ENCODE data around the gene ASCC3.

GRCh38 chr6:100808638-100809275 lies 72.4 kb downstream of the ASCC3 start:
- TF ChIP-seq POLR2A (IDR thresholded peaks at IDR 0.05; ENCODE audit: borderline replicate concordance, extremely low read depth, insufficient read depth, insufficient read length), result no peak
- TF ChIP-seq RAD21 (IDR thresholded peaks at IDR 0.05; ENCODE audit: low read depth), result no peak
- no peak for TF ChIP-seq SIN3A (IDR thresholded peaks at IDR 0.05; ENCODE audit: low read depth)
- TF ChIP-seq YY1 (IDR thresholded peaks at IDR 0.05; ENCODE audit: extremely low read depth, insufficient replicate concordance, low read depth, low read length), result no peak
- no peak for TF ChIP-seq POLR2AphosphoS5 (IDR thresholded peaks at IDR 0.05; ENCODE audit: low read depth, low read length)
- TF ChIP-seq ATF3 (IDR thresholded peaks at IDR 0.05), result no peak
- no peak for TF ChIP-seq EGR1 (IDR thresholded peaks at IDR 0.05; ENCODE audit: low read depth)
- no peak for TF ChIP-seq ZNF274 (IDR thresholded peaks at IDR 0.05; ENCODE audit: low read depth, low read length)

Data from HCT116 (cell line).